ENCODE data around the gene SMC1A.

DNA sequence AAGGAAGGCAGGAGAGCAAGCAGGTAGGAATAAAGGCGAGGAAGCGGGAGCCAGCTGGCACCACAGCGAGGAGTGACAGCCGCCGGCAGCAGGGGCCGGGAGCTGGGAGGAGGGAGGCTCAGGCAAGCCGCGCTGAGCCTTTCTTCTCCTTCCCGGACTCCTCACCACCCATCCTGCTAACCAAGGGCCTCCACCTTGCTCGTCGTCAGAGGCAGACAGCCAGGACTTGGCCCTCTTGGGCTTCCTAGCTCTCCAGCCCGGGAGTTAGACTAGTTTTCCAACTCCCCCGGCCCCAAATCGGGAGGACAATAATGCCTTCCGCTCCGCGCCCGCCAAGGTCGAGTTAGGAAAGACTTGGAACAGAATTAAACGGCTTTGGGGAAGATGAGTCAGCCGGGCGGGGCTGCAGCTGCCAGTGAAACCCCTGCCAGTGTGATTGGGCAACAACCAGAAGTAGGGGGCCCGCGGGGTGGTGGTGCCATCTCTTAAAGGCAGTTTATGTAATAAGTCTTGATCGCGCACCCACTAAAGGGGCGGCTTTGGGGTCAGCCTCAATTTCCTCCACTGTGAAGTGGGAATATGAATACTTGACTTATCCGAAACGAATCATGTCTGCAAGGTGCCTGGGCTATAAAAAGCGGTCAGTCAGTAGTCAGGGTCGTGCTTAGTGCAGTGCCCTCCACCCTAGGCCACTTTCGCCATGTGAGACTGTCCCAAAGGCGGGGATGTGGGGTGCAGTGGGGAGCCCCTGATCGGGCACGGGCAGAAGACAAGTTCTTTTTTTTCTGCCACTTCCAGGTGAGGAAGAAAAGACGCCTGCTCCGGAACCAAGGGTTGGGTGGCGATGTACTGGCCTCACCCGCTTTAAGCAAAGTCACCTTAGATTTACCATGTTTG is 18.4 kb upstream of the SMC1A start:
- TF ChIP-seq, protein P1, sequence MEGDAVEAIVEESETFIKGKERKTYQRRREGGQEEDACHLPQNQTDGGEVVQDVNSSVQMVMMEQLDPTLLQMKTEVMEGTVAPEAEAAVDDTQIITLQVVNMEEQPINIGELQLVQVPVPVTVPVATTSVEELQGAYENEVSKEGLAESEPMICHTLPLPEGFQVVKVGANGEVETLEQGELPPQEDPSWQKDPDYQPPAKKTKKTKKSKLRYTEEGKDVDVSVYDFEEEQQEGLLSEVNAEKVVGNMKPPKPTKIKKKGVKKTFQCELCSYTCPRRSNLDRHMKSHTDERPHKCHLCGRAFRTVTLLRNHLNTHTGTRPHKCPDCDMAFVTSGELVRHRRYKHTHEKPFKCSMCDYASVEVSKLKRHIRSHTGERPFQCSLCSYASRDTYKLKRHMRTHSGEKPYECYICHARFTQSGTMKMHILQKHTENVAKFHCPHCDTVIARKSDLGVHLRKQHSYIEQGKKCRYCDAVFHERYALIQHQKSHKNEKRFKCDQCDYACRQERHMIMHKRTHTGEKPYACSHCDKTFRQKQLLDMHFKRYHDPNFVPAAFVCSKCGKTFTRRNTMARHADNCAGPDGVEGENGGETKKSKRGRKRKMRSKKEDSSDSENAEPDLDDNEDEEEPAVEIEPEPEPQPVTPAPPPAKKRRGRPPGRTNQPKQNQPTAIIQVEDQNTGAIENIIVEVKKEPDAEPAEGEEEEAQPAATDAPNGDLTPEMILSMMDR (IDR thresholded peaks at IDR 0.05) = no peak
- peak in 1 of 2 donors; percentile 34 for TF ChIP-seq POLR2A (IDR thresholded peaks at IDR 0.05)

Data from heart left ventricle (tissue), 13 donors.